NCI-H526 treated with DMSO at 0.1 percent for 48 hours (cell line): Measurements from ENCODE around the gene PKM.

ENCODE experiments used
- DNase-seq: peaks from one replicate; lab custom pipeline; 2025; lab: John Stamatoyannopoulos, UW

Gene PKM

GRCh38 chr15:72200395-72201237, 30.4 kb downstream of the PKM start:
- DNase-seq, result no peak

DNA sequence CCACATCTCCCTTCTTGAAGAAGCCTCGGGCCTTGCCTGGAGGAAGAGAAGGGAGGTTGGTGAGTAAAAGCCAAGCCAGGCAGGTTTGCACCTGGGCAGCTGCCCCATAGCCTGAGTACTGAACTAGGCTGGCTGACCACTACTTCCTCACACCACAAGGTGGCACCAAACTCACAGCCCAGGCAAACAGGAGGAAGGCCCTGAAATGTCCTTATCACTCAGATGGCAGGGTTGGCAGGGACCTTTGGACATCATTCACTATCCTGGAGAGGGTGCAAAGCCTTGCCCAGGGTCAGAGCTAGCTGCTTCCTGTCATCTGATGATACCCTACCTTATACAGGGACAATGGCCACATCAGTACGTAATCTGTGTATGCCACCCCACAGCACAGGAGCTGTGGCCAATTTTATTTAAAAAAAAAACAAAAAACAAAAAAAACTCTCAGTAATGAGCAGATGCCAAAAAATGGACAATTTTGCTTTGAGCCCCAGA, 31.2 kb downstream of the PKM start:
- DNase-seq, result no peak

GRCh38 chr15:72199205-72199515, 31.8 kb downstream of the PKM start:
- DNase-seq, result no peak

GRCh38 chr15:72198356-72199204, 32.4 kb downstream of the PKM start:
- DNase-seq, result no peak

- peak; percentile 23 for DNase-seq
Measured at GRCh38 chr15:72197460-72198355, 33.3 kb downstream of the PKM start, which contains the start of gene GRAMD2A. GRAMD2A (minus strand) TSS chr15:72197787.

DNA sequence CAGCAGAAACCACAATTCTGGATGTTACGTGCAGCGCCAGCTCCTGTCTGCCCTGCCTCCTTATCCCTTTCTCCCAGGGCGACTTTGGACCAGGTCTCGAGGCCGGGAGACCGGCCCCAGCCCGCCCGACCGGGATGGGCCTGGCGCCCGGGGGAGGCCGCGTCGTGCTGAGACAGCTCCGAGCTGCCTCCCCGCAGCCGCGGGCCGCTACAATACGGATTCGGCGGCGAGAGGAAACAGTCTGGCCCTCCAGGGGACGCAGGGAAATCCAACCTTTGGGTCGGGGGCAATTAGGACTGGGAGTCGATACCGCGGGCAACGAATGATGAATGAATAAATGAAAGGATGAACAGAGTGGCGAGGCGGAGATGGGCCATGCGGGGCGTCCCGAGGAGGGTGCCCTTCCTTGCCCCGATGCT, 33.9 kb downstream of the PKM start:
- no peak for DNase-seq

DNA sequence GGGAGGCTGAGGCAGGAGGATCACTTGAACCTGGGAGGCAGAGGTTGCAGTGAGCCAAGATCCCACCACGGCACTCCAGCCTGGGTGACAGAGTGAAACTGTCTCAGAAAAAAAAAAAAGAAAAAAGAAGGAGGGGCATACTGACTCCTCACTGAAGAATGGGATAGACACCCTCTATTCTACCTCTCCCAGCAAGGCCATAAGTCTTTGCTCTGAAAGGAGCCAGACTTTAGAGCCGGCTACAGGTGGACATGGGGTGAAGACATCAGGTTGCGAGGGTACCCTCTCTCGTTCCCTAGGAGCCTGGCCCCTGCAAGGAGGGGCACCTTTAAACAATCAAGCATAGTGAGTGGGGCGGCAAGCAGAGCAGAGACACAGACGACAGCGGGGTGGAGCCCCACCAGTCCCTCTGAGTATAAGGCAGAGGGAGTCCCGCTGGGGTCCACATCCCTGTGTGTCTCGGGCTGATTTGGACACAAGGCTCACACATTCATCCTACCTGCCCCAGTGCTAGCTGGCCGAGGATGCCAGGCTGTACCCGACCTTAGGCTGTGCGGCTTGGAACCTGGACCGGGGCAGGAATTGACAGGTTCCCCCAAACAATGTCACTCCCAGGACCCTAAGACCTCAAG, 34.5 kb downstream of the PKM start:
- no peak for DNase-seq

- DNase-seq, result no peak
Measured at GRCh38 chr15:72195101-72195511, 35.9 kb downstream of the PKM start.

DNA sequence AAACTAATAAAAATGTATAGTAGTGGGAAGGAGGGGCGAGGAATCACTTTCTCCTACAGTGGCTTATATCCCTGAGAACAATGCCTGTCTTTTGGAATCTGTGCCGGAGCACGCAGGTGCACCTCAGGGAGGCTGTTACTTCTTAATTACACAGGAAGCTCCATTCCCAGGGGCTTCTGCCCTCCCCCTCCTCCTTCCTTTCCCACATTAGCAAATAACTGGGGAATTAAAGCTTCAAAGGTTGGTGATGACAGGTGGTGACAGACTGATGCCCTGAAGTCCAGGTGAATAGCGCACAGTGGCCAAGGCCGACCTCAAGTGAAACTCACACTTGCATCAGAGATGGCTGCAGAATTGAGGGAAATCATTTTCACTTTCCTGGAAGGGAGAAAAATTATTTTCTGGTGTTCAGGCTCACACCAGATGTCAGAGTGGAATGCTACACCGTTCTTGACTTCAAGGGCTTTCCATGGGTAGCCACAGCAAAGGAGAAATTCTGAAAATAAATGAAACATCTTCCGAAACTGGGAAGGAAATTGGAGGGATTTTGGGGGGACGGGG, 37.1 kb downstream of the PKM start:
- DNase-seq, result no peak

DNA sequence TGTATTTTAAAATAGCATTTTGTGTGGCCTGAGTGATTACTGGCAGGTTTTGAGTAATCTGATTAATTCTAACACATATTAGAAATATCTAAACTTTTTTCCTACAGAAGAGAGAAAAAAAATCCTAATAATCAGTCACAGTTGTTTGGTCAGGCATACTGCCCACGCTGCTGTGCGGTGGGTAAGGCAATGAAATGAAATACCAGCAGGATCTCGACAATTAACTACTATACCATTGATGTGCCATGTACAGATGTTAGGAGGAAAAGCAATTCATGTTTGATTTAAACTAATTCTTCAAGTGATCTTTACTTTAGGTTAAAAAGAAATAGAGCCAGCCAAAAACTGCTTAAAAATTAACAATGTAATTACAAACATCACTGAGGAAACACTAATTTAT, 38.6 kb downstream of the PKM start:
- no peak for DNase-seq

- no peak for DNase-seq
Measured at GRCh38 chr15:72189250-72189902, 41.6 kb downstream of the PKM start.

GRCh38 chr15:72184165-72184811, 46.7 kb downstream of the PKM start:
- no peak for DNase-seq

GRCh38 chr15:72183781-72184164, 47.2 kb downstream of the PKM start:
- no peak for DNase-seq

DNA sequence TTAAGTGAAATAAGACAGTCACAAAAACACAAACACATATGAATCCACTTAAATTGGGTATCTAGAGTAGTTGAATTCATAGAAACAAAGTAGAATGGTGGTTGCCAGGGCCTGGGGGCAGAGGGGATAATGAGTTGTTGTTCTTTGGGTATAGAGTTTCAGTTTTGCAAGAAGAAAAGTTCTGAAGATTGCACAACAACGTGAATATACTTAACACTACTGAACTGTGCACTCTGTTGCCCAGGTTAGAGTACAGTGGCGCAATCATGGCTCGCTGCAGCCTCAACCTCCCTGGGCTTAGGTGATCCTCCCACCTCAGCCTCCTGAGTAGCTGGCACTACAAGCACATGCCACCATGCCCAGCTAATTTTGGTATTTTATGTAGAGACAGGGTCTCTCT, 48.3 kb downstream of the PKM start:
- DNase-seq, result no peak

GRCh38 chr15:72182244-72182643, 48.7 kb downstream of the PKM start:
- no peak for DNase-seq

DNA sequence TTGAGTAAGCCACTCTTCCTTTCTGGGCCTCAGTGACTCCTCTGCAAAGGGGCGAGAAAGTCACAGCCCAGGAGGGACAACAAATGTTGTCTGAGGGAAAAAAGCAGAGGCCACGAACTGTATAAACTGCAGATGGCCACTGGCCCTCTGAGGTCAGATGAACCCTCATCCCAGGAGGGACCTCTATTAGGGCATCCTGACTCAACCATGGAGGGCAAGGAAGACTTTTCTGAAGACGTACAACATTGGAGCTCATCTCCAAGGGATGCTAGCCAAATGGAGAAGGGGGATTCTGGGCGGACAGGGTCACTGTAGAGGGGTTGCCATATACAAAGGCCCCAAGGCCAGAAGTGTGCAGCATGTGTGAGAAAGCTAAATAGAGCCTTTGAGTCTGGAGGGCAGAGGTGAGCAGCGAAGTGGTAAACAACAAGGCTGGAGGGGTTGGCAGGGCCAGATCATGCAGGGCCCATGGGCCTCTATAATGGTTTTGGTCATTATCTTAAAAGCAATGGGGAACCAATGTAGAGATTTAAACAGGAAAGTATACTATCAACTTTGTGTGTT, 50.1 kb downstream of the PKM start:
- no peak for DNase-seq

DNA sequence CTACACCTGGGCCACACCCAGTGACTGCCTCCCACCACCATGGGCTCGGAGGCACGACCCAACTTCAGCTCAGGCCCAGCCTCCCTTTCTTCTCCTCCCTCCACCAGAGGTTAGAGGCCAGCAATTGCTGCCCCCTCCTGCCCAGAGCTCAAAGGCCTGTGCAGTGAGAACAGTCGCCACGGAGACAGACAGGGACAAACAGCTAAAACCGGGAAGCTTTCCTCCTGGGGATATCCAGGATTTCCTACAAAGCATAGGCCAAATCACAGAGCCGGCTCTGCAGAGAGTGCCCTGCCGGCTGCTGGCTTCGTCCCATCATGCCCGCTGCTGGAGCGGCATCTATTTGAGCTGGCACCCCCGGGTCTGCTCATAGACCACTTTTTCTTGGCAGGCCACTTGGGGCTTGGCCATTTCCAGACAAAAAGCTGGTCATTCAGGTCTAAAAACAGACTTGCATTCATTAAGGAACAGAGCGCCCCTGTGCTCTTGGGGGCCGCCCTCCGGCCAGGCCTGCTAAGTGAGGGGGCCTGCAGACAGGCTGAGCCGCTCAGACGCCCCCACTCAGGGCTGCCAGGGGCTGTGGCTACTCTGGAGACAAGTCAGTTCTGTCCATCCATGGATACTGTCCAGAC, 50.9 kb downstream of the PKM start:
- DNase-seq, result no peak

DNA sequence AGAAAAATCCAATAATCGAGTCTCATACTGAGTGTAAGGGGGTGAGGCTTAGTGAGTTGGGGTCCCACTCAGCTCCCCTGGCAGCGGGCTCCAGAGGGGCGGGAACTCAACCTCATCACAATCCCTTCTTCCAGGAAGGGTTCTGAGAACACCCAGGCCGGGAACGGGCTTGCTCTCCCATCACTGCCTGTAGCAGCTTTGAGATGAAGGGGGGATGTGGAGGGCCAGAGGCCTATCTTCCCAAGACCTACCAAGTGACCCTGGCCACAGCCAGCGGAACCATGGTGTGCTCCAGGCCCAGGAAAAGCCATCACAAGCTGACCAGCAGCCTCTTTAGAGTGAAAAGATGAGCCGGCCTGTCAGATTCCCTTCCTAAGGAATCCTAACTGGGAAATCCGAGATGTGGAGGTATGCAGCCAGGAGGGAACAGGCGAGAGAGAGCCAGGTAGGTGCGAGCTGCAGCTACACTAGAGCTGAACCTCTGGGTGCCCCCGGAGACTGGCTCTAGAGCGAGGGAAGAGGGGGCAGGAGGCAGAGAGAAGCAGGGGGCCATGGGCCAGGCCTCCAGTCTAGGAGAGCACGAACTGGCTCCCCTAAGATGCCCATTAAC, 51.9 kb downstream of the PKM start:
- no peak for DNase-seq

GRCh38 chr15:72176743-72177142, 54.2 kb downstream of the PKM start:
- DNase-seq, result no peak
